ENCODE measurements around the gene BCR. TPM values are rescaled to one million over a fixed set of nuclear protein-coding genes. Genes with fewer than 3 reads are reported as not detected.

BCR gene
- total and polyA plus RNA-seq, 2 of the 8 experiments (the other 6 are each of a cell fraction or from before 2014, with no cell fraction given), result 66.7 to 130 TPM

DNA sequence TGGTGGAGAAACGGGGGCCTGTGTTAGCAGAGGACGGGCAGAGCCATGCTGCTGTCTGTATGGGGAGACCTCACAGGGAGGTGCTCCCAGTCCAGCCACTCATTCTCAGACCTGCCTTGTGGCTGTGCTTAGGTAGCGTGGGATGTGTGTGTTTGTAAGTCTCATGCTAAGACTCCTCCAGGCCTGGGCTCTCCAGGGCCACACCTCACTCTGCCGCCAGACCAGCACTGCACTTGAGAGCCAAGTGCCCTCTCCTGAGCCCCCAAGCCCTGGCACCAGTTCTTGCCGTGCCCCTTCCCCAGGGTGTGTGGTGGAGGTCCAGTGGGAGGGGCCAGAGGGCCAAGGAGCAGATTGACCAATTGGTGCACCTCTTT lies 108.8 kb downstream of the BCR start (continued):
- TF ChIP-seq, protein P1, sequence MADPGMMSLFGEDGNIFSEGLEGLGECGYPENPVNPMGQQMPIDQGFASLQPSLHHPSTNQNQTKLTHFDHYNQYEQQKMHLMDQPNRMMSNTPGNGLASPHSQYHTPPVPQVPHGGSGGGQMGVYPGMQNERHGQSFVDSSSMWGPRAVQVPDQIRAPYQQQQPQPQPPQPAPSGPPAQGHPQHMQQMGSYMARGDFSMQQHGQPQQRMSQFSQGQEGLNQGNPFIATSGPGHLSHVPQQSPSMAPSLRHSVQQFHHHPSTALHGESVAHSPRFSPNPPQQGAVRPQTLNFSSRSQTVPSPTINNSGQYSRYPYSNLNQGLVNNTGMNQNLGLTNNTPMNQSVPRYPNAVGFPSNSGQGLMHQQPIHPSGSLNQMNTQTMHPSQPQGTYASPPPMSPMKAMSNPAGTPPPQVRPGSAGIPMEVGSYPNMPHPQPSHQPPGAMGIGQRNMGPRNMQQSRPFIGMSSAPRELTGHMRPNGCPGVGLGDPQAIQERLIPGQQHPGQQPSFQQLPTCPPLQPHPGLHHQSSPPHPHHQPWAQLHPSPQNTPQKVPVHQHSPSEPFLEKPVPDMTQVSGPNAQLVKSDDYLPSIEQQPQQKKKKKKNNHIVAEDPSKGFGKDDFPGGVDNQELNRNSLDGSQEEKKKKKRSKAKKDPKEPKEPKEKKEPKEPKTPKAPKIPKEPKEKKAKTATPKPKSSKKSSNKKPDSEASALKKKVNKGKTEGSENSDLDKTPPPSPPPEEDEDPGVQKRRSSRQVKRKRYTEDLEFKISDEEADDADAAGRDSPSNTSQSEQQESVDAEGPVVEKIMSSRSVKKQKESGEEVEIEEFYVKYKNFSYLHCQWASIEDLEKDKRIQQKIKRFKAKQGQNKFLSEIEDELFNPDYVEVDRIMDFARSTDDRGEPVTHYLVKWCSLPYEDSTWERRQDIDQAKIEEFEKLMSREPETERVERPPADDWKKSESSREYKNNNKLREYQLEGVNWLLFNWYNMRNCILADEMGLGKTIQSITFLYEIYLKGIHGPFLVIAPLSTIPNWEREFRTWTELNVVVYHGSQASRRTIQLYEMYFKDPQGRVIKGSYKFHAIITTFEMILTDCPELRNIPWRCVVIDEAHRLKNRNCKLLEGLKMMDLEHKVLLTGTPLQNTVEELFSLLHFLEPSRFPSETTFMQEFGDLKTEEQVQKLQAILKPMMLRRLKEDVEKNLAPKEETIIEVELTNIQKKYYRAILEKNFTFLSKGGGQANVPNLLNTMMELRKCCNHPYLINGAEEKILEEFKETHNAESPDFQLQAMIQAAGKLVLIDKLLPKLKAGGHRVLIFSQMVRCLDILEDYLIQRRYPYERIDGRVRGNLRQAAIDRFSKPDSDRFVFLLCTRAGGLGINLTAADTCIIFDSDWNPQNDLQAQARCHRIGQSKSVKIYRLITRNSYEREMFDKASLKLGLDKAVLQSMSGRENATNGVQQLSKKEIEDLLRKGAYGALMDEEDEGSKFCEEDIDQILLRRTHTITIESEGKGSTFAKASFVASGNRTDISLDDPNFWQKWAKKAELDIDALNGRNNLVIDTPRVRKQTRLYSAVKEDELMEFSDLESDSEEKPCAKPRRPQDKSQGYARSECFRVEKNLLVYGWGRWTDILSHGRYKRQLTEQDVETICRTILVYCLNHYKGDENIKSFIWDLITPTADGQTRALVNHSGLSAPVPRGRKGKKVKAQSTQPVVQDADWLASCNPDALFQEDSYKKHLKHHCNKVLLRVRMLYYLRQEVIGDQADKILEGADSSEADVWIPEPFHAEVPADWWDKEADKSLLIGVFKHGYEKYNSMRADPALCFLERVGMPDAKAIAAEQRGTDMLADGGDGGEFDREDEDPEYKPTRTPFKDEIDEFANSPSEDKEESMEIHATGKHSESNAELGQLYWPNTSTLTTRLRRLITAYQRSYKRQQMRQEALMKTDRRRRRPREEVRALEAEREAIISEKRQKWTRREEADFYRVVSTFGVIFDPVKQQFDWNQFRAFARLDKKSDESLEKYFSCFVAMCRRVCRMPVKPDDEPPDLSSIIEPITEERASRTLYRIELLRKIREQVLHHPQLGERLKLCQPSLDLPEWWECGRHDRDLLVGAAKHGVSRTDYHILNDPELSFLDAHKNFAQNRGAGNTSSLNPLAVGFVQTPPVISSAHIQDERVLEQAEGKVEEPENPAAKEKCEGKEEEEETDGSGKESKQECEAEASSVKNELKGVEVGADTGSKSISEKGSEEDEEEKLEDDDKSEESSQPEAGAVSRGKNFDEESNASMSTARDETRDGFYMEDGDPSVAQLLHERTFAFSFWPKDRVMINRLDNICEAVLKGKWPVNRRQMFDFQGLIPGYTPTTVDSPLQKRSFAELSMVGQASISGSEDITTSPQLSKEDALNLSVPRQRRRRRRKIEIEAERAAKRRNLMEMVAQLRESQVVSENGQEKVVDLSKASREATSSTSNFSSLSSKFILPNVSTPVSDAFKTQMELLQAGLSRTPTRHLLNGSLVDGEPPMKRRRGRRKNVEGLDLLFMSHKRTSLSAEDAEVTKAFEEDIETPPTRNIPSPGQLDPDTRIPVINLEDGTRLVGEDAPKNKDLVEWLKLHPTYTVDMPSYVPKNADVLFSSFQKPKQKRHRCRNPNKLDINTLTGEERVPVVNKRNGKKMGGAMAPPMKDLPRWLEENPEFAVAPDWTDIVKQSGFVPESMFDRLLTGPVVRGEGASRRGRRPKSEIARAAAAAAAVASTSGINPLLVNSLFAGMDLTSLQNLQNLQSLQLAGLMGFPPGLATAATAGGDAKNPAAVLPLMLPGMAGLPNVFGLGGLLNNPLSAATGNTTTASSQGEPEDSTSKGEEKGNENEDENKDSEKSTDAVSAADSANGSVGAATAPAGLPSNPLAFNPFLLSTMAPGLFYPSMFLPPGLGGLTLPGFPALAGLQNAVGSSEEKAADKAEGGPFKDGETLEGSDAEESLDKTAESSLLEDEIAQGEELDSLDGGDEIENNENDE (IDR thresholded peaks at IDR 0.05; ENCODE audit: insufficient replicate concordance, low read length), result no peak
- TF ChIP-seq POU5F1 (IDR thresholded peaks at IDR 0.05; ENCODE audit: low read depth, low read length) (no peak), JUND (IDR thresholded peaks at IDR 0.05; ENCODE audit: low read length) (no peak), CEBPB (IDR thresholded peaks at IDR 0.05; ENCODE audit: low read depth, low read length) (no peak), PHF8 (conservative IDR thresholded peaks at IDR 0.05; ENCODE audit: low read depth, low read length) (no peak), KDM4A (IDR thresholded peaks at IDR 0.05; ENCODE audit: low read depth, low read length, severe bottlenecking) (no peak), POLR2AphosphoS5 (IDR thresholded peaks at IDR 0.05; ENCODE audit: low read depth, low read length) (no peak)

Measured in H1 (cell line).